Measurements from ENCODE around the gene MAL.

The MAL gene

GRCh38 chr2:95025406-95026319 is at the start of gene MAL:
TSS of gene MAL (plus strand) at chr2:95025708. CDS start at chr2:95025793, 85 bp downstream.
- no peak for TF ChIP-seq CTCF (conservative IDR thresholded peaks at IDR 0.05; ENCODE audit: low read length)
- no peak within 1 kb of the TSS for H3K4me3 ChIP-seq (ENCODE audit: low read length)
- DNase-seq (ENCODE audit: low read depth) = no peak

GRCh38 chr2:94977826-94978225 is 47.7 kb upstream of the MAL start:
- H3K4me3 ChIP-seq (ENCODE audit: low read length) = no peak overlapping the region
- no peak for TF ChIP-seq CTCF (conservative IDR thresholded peaks at IDR 0.05; ENCODE audit: low read length)
- no peak for DNase-seq (ENCODE audit: low read depth)

GRCh38 chr2:94978917-94979316 is 46.6 kb upstream of the MAL start:
- DNase-seq (ENCODE audit: low read depth) = no peak
- no peak for TF ChIP-seq CTCF (conservative IDR thresholded peaks at IDR 0.05; ENCODE audit: low read length)
- no peak overlapping the region for H3K4me3 ChIP-seq (ENCODE audit: low read length)

- no peak overlapping the region for H3K4me3 ChIP-seq (ENCODE audit: low read length)
- TF ChIP-seq CTCF (conservative IDR thresholded peaks at IDR 0.05; ENCODE audit: low read length) = no peak
- DNase-seq (ENCODE audit: low read depth) = no peak
Measured at GRCh38 chr2:94979406-94980375, 45.8 kb upstream of the MAL start.

- DNase-seq (ENCODE audit: low read depth) = no peak
- no peak overlapping the region for H3K4me3 ChIP-seq (ENCODE audit: low read length)
- TF ChIP-seq CTCF (conservative IDR thresholded peaks at IDR 0.05; ENCODE audit: low read length) = no peak
Measured at GRCh38 chr2:94980406-94980805, 45.1 kb upstream of the MAL start.

GRCh38 chr2:94982156-94982555 is 43.4 kb upstream of the MAL start:
- DNase-seq (ENCODE audit: low read depth) = no peak
- no peak for TF ChIP-seq CTCF (conservative IDR thresholded peaks at IDR 0.05; ENCODE audit: low read length)
- H3K4me3 ChIP-seq (ENCODE audit: low read length) = no peak overlapping the region
